Activated naive CD8-positive, alpha-beta T cell treated with anti-CD3 and anti-CD28 coated beads for 36 hours (primary cell): ENCODE data around the gene TGFA. TPM values are rescaled to one million over a fixed set of nuclear protein-coding genes. Genes with fewer than 3 reads are reported as not detected.

Experiments
- DNase-seq: peaks from one replicate; pipeline ENCODE4 v3.0.0; 2021
- H3K27ac Mint-ChIP-seq: one replicate; pipeline ENCODE4 v1.8.0; 2022; ENCODE audit warnings: mild to moderate bottlenecking, moderate library complexity, mixed read lengths
- H3K27me3 Mint-ChIP-seq: one replicate; pipeline ENCODE4 v1.8.0; 2022; ENCODE audit warnings: mild to moderate bottlenecking, mixed read lengths
- H3K36me3 Mint-ChIP-seq: one replicate; pipeline ENCODE4 v1.8.0; 2021; ENCODE audit warnings: mild to moderate bottlenecking, mixed read lengths
- H3K4me1 Mint-ChIP-seq: one replicate; pipeline ENCODE4 v1.8.0; 2021; ENCODE audit warnings: mixed read lengths
- H3K4me3 Mint-ChIP-seq: one replicate; pipeline ENCODE4 v1.8.0; 2022; ENCODE audit warnings: mild to moderate bottlenecking, moderate library complexity, mixed read lengths
- H3K9me3 Mint-ChIP-seq: one replicate; pipeline ENCODE4 v1.8.0; 2022; ENCODE audit warnings: mixed read lengths
- total RNA-seq, 2 experiments: library from RNA; stranded (reverse); gene quantifications; one replicate each; pipeline ENCODE4 v1.2.3, GENCODE V29; 2021

Gene TGFA
- total RNA-seq, 2 experiments from 2014 or later, result 0.06 to 0.25 TPM

GRCh38 chr2:70537840-70538239, 15.8 kb downstream of the TGFA start:
- Mint-ChIP-seq H3K9me3 (peaks cover 6% of the 10 kb centered on the region), H3K27me3 (no peaks in the 10 kb centered on the region), H3K27ac (no peak overlapping the region), H3K36me3 (peaks cover 6% of the 10 kb centered on the region), H3K4me3 (no peak overlapping the region), H3K4me1 (peaks cover 2% of the 10 kb centered on the region)
- DNase-seq, result no peak

GRCh38 chr2:70536517-70537055, 17.0 kb downstream of the TGFA start:
- H3K27ac Mint-ChIP-seq, result no peak overlapping the region
- no peak overlapping the region for H3K4me3 Mint-ChIP-seq
- peaks cover 7% of the 10 kb centered on the region for H3K9me3 Mint-ChIP-seq
- peaks cover 6% of the 10 kb centered on the region for H3K36me3 Mint-ChIP-seq
- H3K4me1 Mint-ChIP-seq, result peaks cover 3% of the 10 kb centered on the region
- no peaks in the 10 kb centered on the region for H3K27me3 Mint-ChIP-seq
- DNase-seq, result no peak

GRCh38 chr2:70535573-70535972, 18.1 kb downstream of the TGFA start:
- Mint-ChIP-seq H3K4me1 (peaks cover 5% of the 10 kb centered on the region), H3K4me3 (no peak overlapping the region), H3K9me3 (peaks cover 10% of the 10 kb centered on the region), H3K36me3 (peaks cover 6% of the 10 kb centered on the region), H3K27me3 (no peaks in the 10 kb centered on the region), H3K27ac (no peak overlapping the region)
- DNase-seq, result no peak

- peaks cover 2% of the 10 kb centered on the region for H3K4me1 Mint-ChIP-seq
- peaks cover 6% of the 10 kb centered on the region for H3K36me3 Mint-ChIP-seq
- no peak overlapping the region for H3K4me3 Mint-ChIP-seq
- H3K9me3 Mint-ChIP-seq, result peaks cover 10% of the 10 kb centered on the region
- H3K27ac Mint-ChIP-seq, result no peak overlapping the region
- no peaks in the 10 kb centered on the region for H3K27me3 Mint-ChIP-seq
- DNase-seq, result no peak
Measured at GRCh38 chr2:70534183-70534836, 19.3 kb downstream of the TGFA start.

- H3K4me3 Mint-ChIP-seq, result no peak overlapping the region
- peaks cover 2% of the 10 kb centered on the region for H3K4me1 Mint-ChIP-seq
- H3K27ac Mint-ChIP-seq, result no peak overlapping the region
- DNase-seq, result no peak
- peaks cover 10% of the 10 kb centered on the region for H3K9me3 Mint-ChIP-seq
- no peaks in the 10 kb centered on the region for H3K27me3 Mint-ChIP-seq
- peaks cover 6% of the 10 kb centered on the region for H3K36me3 Mint-ChIP-seq
Measured at GRCh38 chr2:70532244-70532935, 21.2 kb downstream of the TGFA start.

GRCh38 chr2:70531419-70532086, 22.1 kb downstream of the TGFA start:
- Mint-ChIP-seq H3K27me3 (no peaks in the 10 kb centered on the region), H3K4me3 (no peak overlapping the region)

GRCh38 chr2:70529610-70530009, 24.0 kb downstream of the TGFA start:
- Mint-ChIP-seq H3K4me3 (no peak overlapping the region), H3K4me1 (peaks cover 2% of the 10 kb centered on the region), H3K27me3 (no peaks in the 10 kb centered on the region), H3K9me3 (peaks cover 4% of the 10 kb centered on the region), H3K27ac (no peak overlapping the region), H3K36me3 (no peaks in the 10 kb centered on the region)
- DNase-seq, result no peak

More at GRCh38 chr2:70531419-70532086, 22.1 kb downstream of the TGFA start:
- no peak for DNase-seq
- peaks cover 10% of the 10 kb centered on the region for H3K9me3 Mint-ChIP-seq
- peaks cover 2% of the 10 kb centered on the region for H3K4me1 Mint-ChIP-seq
- H3K27ac Mint-ChIP-seq, result no peak overlapping the region
- peaks cover 4% of the 10 kb centered on the region for H3K36me3 Mint-ChIP-seq

GRCh38 chr2:70528929-70529328, 24.7 kb downstream of the TGFA start:
- H3K4me3 Mint-ChIP-seq, result no peak overlapping the region
- no peak for DNase-seq
- H3K36me3 Mint-ChIP-seq, result no peaks in the 10 kb centered on the region
- peaks cover 4% of the 10 kb centered on the region for H3K9me3 Mint-ChIP-seq
- peaks cover 7% of the 10 kb centered on the region for H3K4me1 Mint-ChIP-seq
- H3K27ac Mint-ChIP-seq, result no peak overlapping the region
- no peaks in the 10 kb centered on the region for H3K27me3 Mint-ChIP-seq

GRCh38 chr2:70528276-70528675, 25.4 kb downstream of the TGFA start:
- Mint-ChIP-seq H3K27me3 (no peaks in the 10 kb centered on the region), H3K36me3 (no peaks in the 10 kb centered on the region), H3K4me3 (no peak overlapping the region), H3K9me3 (peaks cover 4% of the 10 kb centered on the region), H3K4me1 (peaks cover 14% of the 10 kb centered on the region), H3K27ac (no peak overlapping the region)
- no peak for DNase-seq

- H3K27me3 Mint-ChIP-seq, result no peaks in the 10 kb centered on the region
- DNase-seq, result no peak
- peaks cover 4% of the 10 kb centered on the region for H3K9me3 Mint-ChIP-seq
- no peak overlapping the region for H3K4me3 Mint-ChIP-seq
- H3K4me1 Mint-ChIP-seq, result peaks cover 14% of the 10 kb centered on the region
- no peak overlapping the region for H3K27ac Mint-ChIP-seq
- H3K36me3 Mint-ChIP-seq, result no peaks in the 10 kb centered on the region
Measured at GRCh38 chr2:70527447-70528080, 26.1 kb downstream of the TGFA start.

GRCh38 chr2:70526126-70526525, 27.5 kb downstream of the TGFA start:
- Mint-ChIP-seq H3K4me1 (peaks cover 12% of the 10 kb centered on the region), H3K36me3 (no peaks in the 10 kb centered on the region)

GRCh38 chr2:70525032-70525431, 28.6 kb downstream of the TGFA start:
- no peaks in the 10 kb centered on the region for H3K36me3 Mint-ChIP-seq
- no peaks in the 10 kb centered on the region for H3K9me3 Mint-ChIP-seq
- no peak overlapping the region for H3K4me3 Mint-ChIP-seq
- peaks cover 12% of the 10 kb centered on the region for H3K4me1 Mint-ChIP-seq
- no peak for DNase-seq
- H3K27me3 Mint-ChIP-seq, result no peaks in the 10 kb centered on the region
- no peak overlapping the region for H3K27ac Mint-ChIP-seq

More at GRCh38 chr2:70526126-70526525, 27.5 kb downstream of the TGFA start:
- H3K27ac Mint-ChIP-seq, result no peak overlapping the region
- H3K27me3 Mint-ChIP-seq, result no peaks in the 10 kb centered on the region
- H3K4me3 Mint-ChIP-seq, result no peak overlapping the region
- no peaks in the 10 kb centered on the region for H3K9me3 Mint-ChIP-seq
- DNase-seq, result no peak

GRCh38 chr2:70523996-70524965, 29.3 kb downstream of the TGFA start:
- Mint-ChIP-seq H3K27me3 (no peaks in the 10 kb centered on the region), H3K4me3 (no peak overlapping the region), H3K36me3 (no peaks in the 10 kb centered on the region), H3K27ac (peak overlapping the region; percentile 12), H3K9me3 (no peaks in the 10 kb centered on the region), H3K4me1 (peaks cover 12% of the 10 kb centered on the region)
- DNase-seq, result peak; percentile 25

- no peak overlapping the region for H3K4me3 Mint-ChIP-seq
Measured at GRCh38 chr2:70523672-70523995, 30.0 kb downstream of the TGFA start.

More at GRCh38 chr2:70523672-70523995, 30.0 kb downstream of the TGFA start:
- no peaks in the 10 kb centered on the region for H3K27me3 Mint-ChIP-seq
- H3K4me1 Mint-ChIP-seq, result peaks cover 12% of the 10 kb centered on the region
- DNase-seq, result no peak
- no peaks in the 10 kb centered on the region for H3K9me3 Mint-ChIP-seq
- no peaks in the 10 kb centered on the region for H3K36me3 Mint-ChIP-seq
- peak overlapping the region; percentile 12 for H3K27ac Mint-ChIP-seq
